HL-60 (cell line): Measurements from ENCODE around the gene ADD1.
A peak's percentile ranks its signal among the peaks of the same experiment; 100 is the strongest.

Experiments used
- DNase-seq, 2 experiments: peaks; one replicate each; pipeline ENCODE4 v3.0.0-alpha.2; 2010 to 2020; ENCODE audit warnings: low read depth in 1 of 2, low spot score in 1 of 2
- H3K27ac ChIP-seq: fragments of 250-450 bp; sonication (Bioruptor Pico); replicated peaks from 2 replicates; pipeline ENCODE4 v1.5.1; 2020; ENCODE audit warnings: mild to moderate bottlenecking, moderate library complexity
- H3K27me3 ChIP-seq: fragments of 250-450 bp; sonication (Bioruptor Pico); 2 replicates; pipeline ENCODE4 v1.5.1; 2021; ENCODE audit warnings: mild to moderate bottlenecking, moderate library complexity; ENCODE audit not compliant: insufficient read depth, poor library complexity, severe bottlenecking
- H3K4me3 ChIP-seq: replicated peaks from 2 replicates; pipeline ENCODE4 v1.5.1; 2011; ENCODE audit warnings: mild to moderate bottlenecking, control low read depth, low read length; ENCODE audit not compliant: insufficient read depth
- GABPA ChIP-seq: IDR thresholded peaks from 2 replicates; pipeline ENCODE4 v1.6.1; 2012; ENCODE audit warnings: low read depth
- POLR2AphosphoS5 ChIP-seq: IDR thresholded peaks from 2 replicates; pipeline ENCODE4 v1.6.1; 2012; ENCODE audit warnings: low read depth
- SPI1 ChIP-seq: IDR thresholded peaks from 2 replicates; pipeline ENCODE4 v1.6.1; 2012; ENCODE audit warnings: low read depth, mild to moderate bottlenecking, borderline replicate concordance
- long read RNA-seq: library from polyadenylated mRNA; unstranded; transcript quantifications from one replicate; pipeline ENCODE4 v2.0.0, GENCODE V29; 2020
- TF ChIP-seq, protein P1 (sequence below): IDR thresholded peaks from 2 replicates; pipeline ENCODE4 v1.6.1; 2012; ENCODE audit warnings: low read depth; ENCODE audit not compliant: insufficient replicate concordance
- TF ChIP-seq, protein P2 (sequence below): IDR thresholded peaks from one replicate; pipeline ENCODE4 v1.5.1; 2011; ENCODE audit warnings: low read length, control low read depth, inconsistent platforms; ENCODE audit not compliant: insufficient read depth

The ADD1 gene, protein sequence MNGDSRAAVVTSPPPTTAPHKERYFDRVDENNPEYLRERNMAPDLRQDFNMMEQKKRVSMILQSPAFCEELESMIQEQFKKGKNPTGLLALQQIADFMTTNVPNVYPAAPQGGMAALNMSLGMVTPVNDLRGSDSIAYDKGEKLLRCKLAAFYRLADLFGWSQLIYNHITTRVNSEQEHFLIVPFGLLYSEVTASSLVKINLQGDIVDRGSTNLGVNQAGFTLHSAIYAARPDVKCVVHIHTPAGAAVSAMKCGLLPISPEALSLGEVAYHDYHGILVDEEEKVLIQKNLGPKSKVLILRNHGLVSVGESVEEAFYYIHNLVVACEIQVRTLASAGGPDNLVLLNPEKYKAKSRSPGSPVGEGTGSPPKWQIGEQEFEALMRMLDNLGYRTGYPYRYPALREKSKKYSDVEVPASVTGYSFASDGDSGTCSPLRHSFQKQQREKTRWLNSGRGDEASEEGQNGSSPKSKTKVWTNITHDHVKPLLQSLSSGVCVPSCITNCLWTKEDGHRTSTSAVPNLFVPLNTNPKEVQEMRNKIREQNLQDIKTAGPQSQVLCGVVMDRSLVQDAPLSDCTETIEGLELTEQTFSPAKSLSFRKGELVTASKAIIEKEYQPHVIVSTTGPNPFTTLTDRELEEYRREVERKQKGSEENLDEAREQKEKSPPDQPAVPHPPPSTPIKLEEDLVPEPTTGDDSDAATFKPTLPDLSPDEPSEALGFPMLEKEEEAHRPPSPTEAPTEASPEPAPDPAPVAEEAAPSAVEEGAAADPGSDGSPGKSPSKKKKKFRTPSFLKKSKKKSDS
- long read RNA-seq, full-length matches to known transcripts, result 5 of 185 reads
- long read RNA-seq, partial matches to known transcripts, result 70 of 185 reads
- long read RNA-seq, other reads (novel, unspliced or antisense), result 110 of 185 reads

DNA sequence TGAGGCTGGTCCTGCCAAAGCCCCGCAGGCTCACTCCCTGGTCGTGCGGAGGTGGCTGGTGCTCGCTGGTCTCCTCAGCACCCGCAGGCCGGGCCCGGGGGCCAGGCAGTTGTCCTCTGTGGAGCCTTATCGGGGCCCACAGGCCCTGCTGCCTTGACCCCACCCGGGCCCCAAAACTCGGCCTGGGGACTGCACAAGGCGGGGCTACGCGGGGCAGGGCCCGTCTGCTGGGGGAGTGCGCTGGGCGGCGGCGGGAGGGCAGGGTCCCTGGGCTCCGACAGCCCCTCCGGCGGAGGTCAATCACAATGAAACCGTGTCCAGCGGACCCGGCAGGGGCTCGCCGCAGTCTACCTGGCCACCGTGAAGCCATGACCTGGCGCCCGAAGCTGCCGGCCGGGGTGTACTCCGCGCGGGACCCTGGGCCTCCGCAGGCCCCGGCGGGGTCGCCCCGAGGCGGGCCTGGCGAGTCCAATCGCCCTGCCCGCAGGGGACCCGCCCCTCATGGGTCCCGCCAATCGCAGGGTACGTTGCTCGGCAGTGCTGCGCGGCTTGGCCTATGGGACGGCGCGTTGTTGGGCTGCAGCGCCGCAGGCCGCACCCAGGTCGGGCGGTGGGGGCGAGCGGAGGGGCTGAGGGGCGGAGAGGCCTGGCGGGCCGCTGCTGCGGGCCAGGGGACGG is at the start of gene ADD1:
TSS of gene ADD1 (plus strand) at position 582 of the 678 bp plus-strand sequence. CDS start 32,072 bp downstream, outside the sequence.
- H3K27ac ChIP-seq, result peak within 1 kb of the TSS; percentile 91
- peak; percentile 88 to 91 for DNase-seq

DNA sequence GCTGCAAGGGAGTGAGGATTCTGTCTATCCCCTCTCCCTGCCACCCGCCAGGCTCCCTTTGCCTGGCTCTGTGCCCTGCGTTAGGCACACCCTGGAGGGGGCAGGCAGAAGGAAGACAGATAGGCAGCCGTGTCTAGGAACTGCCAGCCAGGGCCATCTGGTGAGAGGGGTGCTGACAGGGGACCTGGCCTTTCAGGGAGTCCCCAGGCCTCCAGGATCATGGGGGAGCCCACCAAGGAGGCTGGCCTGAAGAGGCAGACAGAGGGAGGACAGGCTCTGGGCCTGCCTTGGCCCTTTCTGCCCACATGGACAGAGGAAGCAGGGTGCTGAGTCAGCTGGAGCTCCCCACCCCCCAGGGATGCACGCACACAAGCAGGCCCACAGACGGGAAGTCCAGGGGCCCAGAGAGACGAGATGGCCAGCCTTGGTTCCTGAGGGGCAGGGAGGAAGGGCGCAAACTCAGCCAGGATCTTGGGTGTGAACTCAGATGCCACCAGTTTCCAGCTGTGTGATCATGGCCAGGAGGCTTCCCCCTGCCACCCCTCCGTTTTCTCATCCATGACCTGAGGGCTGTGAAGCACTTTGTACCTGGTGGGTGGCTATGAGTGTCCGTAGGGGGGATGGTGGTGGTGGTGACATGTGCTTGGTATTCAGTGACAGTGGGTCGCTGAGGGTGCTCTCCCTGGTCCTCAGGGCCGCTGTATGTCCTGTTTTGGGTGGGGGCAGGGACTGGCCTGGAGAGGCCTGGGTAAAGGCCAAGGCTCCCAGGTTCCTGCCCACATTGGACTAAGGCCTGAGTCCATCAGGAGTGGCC is 49.0 kb upstream of the ADD1 start:
- Histone ChIP-seq H3K4me3 (peak overlapping the region; percentile 69), H3K27ac (peak overlapping the region; percentile 76), H3K27me3 (no peaks in the 10 kb centered on the region)
- DNase-seq, result peak in 1 of 2 experiments; percentile 63
- TF ChIP-seq SPI1 (peak; percentile 33; the same call in 1 of the 2 replicates), POLR2AphosphoS5 (peak; percentile 41; the same call in 1 of the 2 replicates), GABPA (no peak)
- TF ChIP-seq, protein P1, sequence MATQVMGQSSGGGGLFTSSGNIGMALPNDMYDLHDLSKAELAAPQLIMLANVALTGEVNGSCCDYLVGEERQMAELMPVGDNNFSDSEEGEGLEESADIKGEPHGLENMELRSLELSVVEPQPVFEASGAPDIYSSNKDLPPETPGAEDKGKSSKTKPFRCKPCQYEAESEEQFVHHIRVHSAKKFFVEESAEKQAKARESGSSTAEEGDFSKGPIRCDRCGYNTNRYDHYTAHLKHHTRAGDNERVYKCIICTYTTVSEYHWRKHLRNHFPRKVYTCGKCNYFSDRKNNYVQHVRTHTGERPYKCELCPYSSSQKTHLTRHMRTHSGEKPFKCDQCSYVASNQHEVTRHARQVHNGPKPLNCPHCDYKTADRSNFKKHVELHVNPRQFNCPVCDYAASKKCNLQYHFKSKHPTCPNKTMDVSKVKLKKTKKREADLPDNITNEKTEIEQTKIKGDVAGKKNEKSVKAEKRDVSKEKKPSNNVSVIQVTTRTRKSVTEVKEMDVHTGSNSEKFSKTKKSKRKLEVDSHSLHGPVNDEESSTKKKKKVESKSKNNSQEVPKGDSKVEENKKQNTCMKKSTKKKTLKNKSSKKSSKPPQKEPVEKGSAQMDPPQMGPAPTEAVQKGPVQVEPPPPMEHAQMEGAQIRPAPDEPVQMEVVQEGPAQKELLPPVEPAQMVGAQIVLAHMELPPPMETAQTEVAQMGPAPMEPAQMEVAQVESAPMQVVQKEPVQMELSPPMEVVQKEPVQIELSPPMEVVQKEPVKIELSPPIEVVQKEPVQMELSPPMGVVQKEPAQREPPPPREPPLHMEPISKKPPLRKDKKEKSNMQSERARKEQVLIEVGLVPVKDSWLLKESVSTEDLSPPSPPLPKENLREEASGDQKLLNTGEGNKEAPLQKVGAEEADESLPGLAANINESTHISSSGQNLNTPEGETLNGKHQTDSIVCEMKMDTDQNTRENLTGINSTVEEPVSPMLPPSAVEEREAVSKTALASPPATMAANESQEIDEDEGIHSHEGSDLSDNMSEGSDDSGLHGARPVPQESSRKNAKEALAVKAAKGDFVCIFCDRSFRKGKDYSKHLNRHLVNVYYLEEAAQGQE, result no peak
- TF ChIP-seq, protein P2, sequence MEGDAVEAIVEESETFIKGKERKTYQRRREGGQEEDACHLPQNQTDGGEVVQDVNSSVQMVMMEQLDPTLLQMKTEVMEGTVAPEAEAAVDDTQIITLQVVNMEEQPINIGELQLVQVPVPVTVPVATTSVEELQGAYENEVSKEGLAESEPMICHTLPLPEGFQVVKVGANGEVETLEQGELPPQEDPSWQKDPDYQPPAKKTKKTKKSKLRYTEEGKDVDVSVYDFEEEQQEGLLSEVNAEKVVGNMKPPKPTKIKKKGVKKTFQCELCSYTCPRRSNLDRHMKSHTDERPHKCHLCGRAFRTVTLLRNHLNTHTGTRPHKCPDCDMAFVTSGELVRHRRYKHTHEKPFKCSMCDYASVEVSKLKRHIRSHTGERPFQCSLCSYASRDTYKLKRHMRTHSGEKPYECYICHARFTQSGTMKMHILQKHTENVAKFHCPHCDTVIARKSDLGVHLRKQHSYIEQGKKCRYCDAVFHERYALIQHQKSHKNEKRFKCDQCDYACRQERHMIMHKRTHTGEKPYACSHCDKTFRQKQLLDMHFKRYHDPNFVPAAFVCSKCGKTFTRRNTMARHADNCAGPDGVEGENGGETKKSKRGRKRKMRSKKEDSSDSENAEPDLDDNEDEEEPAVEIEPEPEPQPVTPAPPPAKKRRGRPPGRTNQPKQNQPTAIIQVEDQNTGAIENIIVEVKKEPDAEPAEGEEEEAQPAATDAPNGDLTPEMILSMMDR, result no peak

More for the DNA sequence above, at the start of gene ADD1:
- Histone ChIP-seq H3K4me3 (peak within 1 kb of the TSS; percentile 87), H3K27me3 (no peaks in the 10 kb centered on the region)
- peak; percentile 25; the same call in 1 of the 2 replicates for TF ChIP-seq POLR2AphosphoS5
- TF ChIP-seq GABPA, result no peak
- TF ChIP-seq, protein P1, result no peak
- TF ChIP-seq, protein P2, result no peak

DNA sequence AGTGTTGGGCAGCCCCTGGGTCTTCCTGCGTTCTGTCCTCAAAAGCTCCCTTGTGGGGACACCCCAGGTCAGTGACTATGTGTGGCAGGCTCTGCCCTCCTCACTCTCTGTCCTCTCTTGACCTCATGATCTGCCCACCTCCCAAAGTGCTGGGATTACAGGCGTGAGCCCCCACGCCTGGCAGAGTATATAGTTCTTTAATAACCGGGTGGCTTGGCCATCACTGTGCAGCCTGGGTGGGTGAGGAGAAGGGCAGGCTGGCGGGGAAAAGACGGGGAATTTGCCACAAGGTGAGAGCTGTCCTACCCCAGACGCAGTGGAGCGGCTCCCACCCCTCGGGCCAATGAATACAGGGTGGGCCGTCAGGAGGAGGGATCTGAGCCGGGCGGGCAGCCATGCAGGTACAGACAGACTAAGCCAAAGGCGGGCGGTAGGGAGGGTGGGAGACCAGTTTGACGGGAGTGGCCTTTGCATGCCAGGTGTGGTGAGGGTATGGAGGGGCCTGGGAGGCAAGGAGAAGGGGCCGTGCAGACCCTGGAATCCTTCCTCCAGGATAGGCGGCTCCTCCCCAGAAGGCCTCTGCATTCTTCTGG is 48.2 kb upstream of the ADD1 start:
- DNase-seq, result no peak
- TF ChIP-seq GABPA (no peak), SPI1 (no peak), POLR2AphosphoS5 (no peak)
- Histone ChIP-seq H3K27ac (peak overlapping the region; percentile 76), H3K27me3 (no peaks in the 10 kb centered on the region), H3K4me3 (no peak overlapping the region)
